GM20431 (cell line): ENCODE data around the gene NAV2.

Experiments used
- in situ Hi-C: fragments of 300-500 bp; cut with MseI, MboI; formaldehyde crosslinking; loops from one replicate; pipeline ENCODE4 v1.15.0; 2020; ENCODE audit warnings: low sequenced_read_pairs; ENCODE audit not compliant: unreplicated experiment

NAV2 gene

DNA sequence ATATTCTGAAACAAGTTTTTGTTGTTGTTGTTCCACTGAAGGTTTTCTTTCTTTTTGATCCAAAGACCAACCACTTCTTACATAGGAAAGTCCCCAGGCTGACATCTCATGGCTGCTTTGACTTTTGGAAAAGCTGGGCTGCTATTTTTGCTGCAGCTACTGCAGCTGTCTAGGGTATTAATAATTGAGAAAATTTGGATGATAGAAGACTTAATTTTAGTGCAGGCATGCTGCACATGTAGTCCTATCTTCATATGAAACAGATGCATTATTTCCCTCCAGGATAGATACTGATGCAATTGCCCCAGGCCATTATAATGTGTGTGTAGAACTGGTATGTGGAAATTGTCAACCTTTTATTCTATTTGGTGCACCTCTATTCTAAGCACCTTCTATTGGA is 131.4 kb downstream of the NAV2 start:
- in situ Hi-C loops = no loop called here

DNA sequence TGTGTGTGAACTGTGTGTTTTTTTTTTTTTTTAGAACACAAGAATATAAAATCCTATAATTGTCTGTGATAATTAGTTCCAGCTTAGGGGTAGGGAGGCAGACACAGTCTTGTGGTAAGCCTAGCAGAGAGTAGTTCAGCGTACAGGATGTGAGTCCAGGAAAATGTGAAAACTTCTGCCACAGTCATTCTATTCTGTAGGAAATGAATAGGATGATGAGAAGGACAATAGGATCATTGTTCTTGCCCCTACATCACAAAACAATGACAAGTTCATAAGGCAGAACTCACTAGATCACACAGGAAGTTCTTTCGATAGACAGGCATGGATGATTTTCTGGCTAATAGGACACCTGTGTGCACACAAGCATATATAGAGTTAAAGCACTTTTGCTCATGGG is 132.2 kb downstream of the NAV2 start:
- in situ Hi-C loops = no loop called here

DNA sequence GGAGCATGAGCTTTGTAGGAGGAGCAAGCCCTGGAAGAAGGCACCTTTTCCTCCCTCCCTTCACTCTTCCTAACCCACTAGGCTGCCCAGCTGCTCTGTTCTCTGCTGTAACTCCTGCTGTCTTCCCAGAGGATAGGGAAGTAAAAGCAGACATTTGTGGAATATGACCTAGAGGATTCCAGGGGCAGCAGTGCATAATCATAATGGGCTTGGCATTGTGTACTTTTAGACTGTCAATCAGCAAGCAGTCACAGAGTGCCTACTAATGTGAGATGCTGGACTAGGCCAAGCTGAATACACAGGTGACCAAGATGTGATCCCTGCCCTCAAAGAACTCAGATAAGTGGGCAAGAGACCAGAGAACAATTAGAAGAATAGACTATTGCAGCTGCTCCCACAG is 133.0 kb downstream of the NAV2 start:
- in situ Hi-C loops = no loop called here

DNA sequence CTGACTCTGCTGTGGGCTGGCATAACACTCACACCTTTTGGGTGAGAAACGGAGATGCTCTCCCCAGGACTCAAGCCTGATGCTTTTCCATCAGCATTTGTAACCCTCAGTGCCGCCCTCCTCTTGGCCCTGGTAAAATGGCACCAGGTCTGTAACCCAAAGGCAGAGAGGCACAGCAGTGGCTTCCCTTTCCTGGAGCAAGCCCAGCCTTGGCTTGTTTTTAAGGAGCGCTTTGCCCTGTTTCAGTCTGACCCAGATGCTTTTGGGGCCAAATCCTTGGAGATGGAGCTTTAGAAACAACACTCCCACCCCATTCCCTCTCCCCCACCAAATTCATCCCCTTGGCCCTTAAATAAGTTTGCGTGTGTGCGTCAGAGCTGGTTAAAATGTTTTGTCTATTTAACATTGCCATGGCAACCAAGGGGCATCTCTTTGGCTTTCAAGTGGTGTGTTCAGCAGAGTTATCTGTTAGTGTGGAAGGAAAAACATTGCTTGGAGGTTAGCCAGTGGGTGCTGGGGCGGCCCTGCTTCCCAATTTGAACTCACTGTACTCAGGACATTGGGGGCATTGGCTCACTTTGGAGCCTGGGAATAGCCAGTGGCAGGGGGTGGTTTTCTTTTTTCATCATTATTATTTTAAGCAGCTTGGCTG is 134.1 kb downstream of the NAV2 start:
- in situ Hi-C loops = no loop called here

DNA sequence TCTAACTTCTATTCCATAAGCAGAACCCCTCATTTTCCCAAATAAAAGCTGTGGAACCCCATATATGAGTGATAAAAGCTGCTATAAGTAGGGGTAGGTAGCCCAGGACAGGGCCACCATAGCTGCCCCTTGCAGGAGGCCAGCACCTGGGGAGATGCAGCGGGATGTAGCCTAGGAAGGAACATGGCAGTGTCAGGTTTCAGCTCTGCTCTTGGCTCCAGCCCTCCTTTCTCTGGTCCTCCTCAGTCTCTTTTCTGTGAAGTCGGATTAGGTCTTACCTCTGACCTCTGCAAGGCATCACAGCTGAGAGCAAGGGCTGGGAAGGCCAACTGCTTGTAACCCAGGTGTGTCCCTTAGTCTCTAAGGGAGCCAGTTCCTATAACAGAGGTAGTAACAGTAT is 135.6 kb downstream of the NAV2 start:
- in situ Hi-C loops = no loop called here

DNA sequence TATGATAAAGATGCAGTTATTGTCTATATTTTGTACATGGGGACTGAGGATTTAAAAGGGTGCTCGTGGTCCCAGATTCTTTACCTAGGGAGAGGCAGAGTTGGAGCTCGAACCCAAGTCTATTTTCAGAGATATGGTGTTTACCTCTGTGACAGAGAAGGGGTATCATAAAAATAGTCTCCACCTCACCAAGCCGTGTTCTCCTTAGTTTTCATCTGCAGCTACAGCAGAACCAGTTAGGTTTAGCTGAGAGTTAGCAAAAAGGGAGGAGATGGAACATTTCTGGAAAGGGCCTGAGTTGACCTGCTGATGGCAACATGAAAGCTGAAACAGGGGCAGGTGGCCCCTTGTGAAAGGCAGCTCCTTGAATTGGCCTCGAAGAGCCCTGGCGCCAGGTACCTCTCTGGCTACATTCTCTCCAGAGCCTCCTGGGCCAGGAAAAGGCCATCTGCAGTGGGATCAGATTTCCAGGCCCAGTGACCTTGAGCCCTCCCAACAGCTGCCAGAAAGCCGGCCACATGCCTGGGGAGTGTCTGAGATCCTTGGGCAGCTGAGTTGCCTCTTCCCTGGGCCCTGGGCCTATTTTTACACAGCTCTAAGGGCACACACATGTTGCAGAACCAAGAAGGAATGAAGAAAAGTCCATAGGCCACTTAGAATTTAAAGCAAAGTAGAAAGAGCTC is 136.6 kb downstream of the NAV2 start:
- in situ Hi-C loops = no loop called here

DNA sequence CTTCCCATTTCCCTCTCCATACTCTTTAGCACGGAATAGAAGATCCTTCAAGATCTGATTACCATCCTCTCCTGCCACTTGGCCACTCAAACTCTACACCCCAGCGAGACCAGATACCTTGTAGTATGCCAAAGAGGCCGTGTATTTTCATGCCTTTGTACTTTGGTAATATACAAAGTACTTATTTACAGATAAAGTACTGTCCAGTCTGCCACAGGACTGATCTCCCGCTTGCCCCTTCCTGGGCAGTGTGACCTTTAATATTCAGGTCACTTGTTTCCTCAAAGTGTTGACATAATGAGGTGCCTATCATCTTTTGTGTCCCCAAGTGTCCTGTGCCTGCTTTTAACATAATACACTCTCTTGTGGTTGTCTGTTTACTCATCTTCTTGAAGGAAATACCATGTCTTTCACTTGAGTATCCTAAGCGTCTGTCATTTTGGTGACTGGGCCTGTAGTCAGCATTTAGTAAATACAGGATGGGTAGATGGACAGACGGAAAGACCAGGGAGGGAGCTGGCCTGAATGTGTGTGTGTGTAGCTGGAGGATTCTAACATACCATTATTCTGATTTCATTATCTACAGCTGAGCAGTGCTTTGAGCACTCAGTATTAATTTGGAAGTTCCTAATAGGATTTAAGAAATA is 137.4 kb downstream of the NAV2 start:
- in situ Hi-C loops = no loop called here

DNA sequence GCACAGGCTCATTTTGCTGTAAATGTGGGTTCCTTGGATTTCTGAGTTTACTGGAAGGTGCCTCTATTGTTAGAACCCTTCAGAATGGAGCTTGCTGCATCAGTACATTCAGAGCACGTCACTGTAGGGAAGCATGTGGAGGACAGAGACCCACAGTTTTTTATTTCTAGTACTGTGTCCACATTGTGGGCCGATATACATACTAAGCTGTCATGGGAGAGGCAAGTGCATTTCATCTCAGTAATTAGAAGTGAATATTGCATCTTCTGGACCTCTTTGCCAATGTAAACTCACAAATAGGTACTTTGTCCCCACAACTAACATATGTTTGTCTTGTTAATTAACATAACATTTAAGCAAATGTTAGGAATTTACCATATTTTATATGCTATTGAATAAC is 139.7 kb downstream of the NAV2 start:
- in situ Hi-C loops = no loop called here

DNA sequence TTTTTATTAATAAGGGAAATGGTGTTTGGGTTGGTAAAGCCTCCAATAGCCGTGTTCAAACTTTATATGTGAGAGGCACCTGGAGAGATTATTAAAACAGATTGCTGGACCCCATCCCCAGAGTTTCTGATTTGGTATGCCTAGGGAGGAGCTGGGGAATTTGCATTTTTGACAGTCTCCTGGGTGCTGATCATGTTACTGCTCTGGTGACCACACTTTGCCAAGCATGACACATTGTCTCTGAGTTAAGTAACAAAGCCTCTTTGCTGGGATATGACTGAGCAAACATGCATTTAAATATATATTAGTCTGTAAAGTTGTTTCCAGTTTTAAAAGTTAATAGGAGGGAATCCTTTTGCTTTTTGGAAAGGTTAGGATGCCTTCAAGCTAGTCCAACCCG is 140.4 kb downstream of the NAV2 start:
- in situ Hi-C loops = no loop called here

DNA sequence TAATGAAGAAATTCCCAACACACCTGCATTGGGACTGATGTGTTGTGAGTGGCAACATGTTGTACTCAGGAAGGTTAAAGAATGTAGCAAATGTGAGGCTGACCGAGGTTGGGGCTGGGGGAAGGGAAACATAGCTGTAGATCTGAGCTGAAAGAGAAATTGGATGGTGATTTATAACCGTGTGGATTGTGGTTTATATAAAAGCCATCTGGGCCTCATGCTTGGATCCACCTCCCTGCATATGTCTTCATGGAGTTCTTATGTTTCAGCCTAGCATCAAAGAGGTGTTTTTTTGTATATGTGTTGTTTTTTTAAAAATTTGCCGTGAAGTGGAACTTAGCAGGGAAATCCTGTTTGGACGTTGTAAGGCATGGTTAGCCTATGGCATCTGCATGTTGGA is 141.3 kb downstream of the NAV2 start:
- in situ Hi-C loops = no loop called here

DNA sequence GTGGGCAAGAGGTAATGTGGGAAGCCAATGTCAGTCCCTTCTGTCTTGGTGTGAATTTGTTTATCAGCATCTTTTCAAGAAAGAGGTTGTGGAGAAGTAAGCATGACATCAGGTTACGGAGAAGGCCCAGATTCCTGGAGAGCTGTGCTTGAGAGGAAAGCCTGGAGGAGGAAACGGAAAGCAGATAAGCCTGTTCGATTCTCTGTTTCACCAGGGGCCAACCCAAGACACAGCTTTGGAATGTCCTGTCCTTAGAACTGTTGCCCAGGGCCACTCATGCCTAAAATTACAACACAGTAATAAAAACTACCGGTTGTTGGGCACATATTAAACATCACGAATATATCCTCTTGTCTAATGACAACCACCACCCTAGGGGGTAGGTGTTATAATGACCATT is 148.5 kb downstream of the NAV2 start:
- in situ Hi-C loops = no loop called here

DNA sequence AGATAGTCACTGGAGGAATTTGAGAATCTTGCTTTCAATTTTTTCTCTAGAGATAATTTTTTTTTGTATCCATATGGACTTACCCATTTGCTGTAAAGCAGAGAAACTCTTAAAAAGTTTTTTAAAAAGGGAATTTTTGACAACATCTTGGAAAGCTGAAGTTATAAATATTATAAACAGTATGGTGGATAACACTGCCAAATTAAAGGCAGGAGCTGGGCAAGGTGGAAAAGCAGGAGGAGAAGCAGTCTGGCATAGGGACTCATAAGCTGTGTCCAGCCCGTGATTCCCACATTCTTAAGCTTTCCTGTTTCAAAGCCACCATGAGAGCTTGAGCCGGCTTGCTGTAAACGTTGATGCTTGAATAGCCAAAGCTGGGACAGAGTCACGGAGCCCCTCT is 149.5 kb downstream of the NAV2 start:
- in situ Hi-C loops = no loop called here

DNA sequence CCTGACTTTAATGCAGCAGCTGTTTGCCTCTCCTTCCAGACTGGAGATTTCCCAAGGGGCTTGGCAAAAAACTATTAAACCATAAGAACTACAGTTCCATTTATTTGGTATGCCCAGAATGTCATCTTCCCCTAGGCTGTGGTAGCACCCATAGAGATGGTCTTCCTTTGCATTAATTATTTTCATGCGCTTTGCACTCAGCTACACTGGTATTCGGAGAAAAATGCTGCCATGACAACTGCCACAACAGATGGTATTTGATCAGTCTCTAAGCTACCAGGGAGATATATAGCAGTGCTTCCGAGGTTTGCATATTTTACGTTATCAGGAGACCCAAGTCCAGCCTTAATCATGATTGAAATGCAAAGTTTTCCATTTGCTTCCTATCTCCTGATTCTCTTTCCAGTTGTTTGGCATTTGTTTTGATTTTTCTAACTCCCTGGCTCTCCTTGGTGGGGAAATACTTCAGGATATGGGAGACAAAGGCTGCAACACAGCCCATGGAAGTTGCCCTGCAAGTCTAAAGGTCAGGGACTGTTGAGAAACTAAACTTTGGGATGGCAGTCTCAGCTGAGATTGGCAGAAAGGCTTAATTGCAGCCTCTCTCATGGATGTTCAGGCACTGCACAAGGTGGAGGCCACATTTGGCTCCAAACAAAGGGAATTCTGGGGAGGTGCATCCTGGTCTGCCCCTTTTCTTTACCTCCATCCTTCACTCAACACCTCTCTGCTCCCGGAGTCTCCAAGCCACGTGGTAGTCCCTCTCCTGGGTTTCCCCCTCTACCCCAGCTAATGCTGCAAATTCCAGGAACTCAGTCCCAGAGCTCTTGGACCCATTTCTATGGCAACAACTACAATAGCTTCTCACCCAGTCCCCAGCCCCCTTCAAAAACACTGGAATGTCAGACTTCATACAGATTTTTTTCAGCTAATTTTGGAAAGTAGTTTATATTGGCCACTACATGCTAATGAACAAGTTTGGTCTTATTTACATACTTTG is 151.8 kb downstream of the NAV2 start:
- in situ Hi-C loops = no loop called here

DNA sequence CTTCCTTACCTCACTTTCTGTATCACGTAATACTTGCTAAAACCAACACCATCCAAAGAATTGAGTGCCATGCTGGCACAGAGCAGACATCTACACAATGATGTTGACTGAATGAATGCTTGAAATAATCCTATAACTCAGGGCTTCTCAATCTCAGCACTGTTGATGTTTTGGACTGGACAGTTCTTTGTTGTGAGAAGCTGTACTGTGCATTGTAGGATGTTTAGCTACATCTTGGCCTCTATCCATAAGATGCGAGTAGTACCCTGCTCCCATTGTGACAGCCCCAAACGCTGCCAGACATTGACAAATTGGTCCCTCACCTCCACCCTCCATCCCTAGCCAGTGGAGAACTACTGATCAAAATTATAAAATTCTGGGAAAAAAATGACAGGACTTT is 153.4 kb downstream of the NAV2 start:
- in situ Hi-C loops = no loop called here

DNA sequence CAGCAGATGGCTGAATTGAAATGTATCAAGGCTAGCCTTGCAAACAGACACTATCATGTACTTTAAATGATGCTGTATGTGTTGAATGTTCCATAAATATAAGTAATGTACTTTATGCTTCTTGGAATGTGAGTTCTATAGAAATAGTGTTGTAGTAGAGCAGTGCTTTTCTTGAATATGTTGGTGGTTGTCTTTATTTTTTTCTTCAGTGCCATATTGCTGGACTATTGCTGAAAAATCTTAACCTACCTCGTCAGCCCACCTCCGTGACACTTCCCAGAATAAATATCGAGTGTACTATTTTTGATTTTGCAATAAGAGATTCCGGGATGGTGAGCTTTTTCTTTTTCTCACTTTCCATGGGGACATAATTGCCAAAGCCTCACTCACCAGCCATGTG is 153.9 kb downstream of the NAV2 start:
- in situ Hi-C loops = no loop called here

DNA sequence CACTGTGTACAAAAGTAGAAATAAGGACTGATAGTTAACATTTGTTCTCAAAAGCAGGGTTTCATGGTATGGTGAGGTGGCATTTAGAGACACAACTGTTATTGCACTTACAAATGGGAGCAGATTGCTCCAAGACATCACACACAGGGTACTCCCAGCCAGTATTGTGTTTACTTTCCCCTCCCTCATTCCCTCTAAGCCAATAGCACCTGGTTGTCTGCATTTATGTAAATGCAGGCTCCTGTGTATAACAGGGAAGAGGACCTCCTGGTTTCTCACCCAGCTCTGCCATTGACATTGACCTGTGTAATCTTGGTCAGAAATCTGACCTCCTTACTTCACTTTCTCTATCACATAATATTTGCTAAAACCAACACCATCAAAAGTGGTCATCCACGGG is 154.4 kb downstream of the NAV2 start:
- in situ Hi-C loops = no loop called here

DNA sequence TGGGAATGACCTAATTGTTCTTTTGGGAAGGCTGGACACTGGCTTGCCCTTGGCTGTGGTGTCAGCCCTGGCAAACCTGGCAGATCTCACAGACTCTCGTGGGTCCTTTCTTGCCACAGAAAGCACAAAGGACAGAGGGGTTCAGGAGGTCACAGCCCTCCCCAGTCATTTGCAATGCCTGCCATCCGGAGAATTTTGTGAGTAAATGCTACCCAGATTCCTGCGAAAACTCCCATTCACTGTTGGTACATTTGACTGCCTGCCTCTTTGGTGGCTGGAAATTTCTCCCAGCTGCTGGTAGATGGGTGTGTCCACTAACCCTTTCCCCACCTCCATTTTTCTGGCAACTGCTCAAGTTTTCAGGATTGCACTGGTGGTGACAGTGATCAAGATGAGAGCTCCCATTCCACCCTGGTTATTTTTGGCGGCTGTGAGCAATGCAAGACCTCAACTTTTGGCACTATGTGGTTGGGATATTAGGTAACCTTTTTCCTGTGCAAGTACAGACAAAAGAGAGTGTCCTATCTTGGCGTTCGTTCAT is 155.7 kb downstream of the NAV2 start:
- in situ Hi-C loops = no loop called here

DNA sequence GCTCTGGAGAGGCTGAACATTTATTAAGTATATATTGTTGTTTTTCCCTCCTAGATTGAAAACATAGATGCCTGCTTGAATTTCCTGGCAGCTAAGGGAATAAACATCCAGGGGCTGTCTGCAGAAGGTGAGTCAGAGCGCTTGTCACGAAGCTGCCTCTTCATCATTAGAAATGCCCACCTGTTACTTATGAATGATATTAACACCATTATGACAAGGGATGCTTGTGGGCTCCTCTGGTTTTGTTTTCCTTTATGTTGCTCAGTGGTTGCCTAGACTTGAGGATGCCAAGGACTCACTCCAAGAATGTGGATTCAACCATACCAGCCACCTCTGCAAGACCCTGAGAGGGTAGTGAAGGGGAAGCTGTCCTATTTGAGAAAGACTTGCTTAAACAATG is 156.2 kb downstream of the NAV2 start:
- in situ Hi-C loops = no loop called here

DNA sequence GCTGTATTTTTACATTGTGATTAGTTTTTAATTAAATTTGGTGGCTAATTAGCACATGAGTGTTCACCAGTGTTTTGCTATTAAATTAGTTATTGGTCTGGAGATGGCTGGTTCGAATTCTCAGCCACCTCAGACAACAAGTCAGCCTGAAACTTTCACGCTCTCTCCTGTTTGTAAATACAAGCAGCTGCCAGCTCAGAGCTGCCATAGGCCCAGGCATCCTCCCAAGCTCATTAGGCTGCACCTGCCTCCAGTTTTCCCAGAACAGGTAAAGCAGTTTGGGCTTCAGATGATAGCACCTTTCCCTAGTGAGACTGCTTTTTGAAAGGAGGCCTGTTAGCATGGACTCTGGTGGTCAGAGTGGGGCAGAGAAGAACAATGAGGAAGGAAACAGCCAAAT is 156.8 kb downstream of the NAV2 start:
- in situ Hi-C loops = no loop called here

DNA sequence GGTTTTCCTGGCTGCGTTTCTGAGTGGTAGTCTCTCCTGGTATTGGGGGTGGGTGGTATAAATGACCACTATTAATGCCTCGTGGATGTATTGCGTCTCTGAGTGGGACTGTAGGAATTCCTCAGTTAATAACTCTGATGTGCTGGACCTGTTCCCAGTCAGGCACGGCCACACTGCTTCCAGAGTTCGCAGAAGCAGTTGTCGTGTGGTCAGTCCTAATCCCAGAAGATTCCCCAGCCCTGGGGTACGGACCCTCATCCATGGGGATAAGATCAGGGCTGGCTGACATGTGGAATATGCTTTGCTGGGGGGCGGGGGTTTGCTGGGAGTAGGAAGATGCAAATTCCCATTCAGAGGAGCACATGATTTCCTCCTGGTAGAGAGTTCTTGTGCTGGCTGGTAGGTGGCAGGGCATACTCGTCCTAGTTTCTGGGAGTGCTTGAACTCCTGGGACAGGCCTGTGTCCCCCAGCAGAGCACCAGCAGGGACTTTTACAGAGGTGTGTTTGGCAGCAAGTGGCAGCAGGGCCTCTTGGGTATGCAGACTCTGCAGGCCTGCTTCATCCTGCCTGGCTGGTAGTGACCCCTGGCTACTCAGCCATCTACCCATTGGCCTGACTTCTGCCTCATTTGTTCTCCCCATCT is 157.4 kb downstream of the NAV2 start:
- in situ Hi-C loops = no loop called here
